Gastrocnemius medialis (tissue), 4 donors: ENCODE data around the gene CABLES2. TPM values are rescaled to one million over a fixed set of nuclear protein-coding genes. Genes with fewer than 3 reads are reported as not detected.

ENCODE experiments used
- ATAC-seq, 2 donors: fragments of 150-250 bp; one replicate each; pipeline ENCODE4 v1.9.1; 2016
- DNase-seq, 2 donors: peaks; one replicate each; pipeline ENCODE4 v3.0.0-alpha.2; 2019
- H3K27ac ChIP-seq, 4 donors: fragments of 200-600 bp; sonication (generic); 1 replicate in 1 of 4; 2 replicates in 3 of 4; pipeline ENCODE4 v1.5.1; 2016 to 2018; ENCODE audit warnings: mild to moderate bottlenecking in 2 of 4, moderate library complexity in 1 of 4
- H3K27me3 ChIP-seq, 3 donors: fragments of 200-600 bp; sonication (generic) in 2 of 3; 1 replicate in 1 of 3; 2 replicates in 2 of 3; pipeline versions ENCODE4 v1.5.1 to v1.6.0; 2016 to 2019; ENCODE audit warnings: mild to moderate bottlenecking in 1 of 3, moderate library complexity in 1 of 3
- H3K36me3 ChIP-seq, 2 donors: fragments of 200-600 bp; sonication (generic) in 1 of 2; one replicate each; pipeline ENCODE4 v1.5.1; 2017 to 2018
- H3K4me1 ChIP-seq, 2 donors: fragments of 200-600 bp; sonication (generic) in 1 of 2; one replicate each; pipeline ENCODE4 v1.5.1; 2016 to 2017; ENCODE audit warnings: mild to moderate bottlenecking in 2 of 2
- H3K4me3 ChIP-seq, 4 donors: fragments of 200-600 bp; sonication (generic) in 3 of 4; 1 replicate in 1 of 4; 2 replicates in 3 of 4; pipeline ENCODE4 v1.5.1; 2016 to 2019; ENCODE audit warnings: mild to moderate bottlenecking in 2 of 4
- H3K9me3 ChIP-seq, 3 donors: fragments of 200-600 bp; sonication (generic) in 2 of 3; 1 replicate in 1 of 3; 2 replicates in 2 of 3; pipeline ENCODE4 v1.5.1; 2016 to 2019
- POLR2A ChIP-seq, 2 donors: fragments of 450-650 bp; IDR thresholded peaks; one replicate each; pipeline ENCODE4 v1.6.1; 2017; ENCODE audit warnings: antibody characterized with exemption in 2 of 2, mild to moderate bottlenecking in 2 of 2, moderate library complexity in 2 of 2
- in situ Hi-C, 4 donors: fragments of 200-750 bp; cut with MboI; loops; one replicate each; pipeline versions ENCODE4 v1.15.0 to v1.8.0; 2017; ENCODE audit warnings: low sequenced_read_pairs in 4 of 4
- intact Hi-C: fragments of 100-400 bp; cut with DNase I; formaldehyde crosslinking; loops from one replicate; pipeline ENCODE4 v1.15.1; 2023; ENCODE audit warnings: low total_unique reads
- total RNA-seq, 4 donors: library from RNA; depleted of rRNA; stranded (reverse); fragments of >200 nt; gene quantifications; one replicate each; pipeline versions ENCODE4 v1.1.0 to v1.2.3, GENCODE V29; 2016
- TF ChIP-seq, protein P1 (sequence below), 5 experiments: fragments of 450-650 bp in 3 of 5; fragments of 200-600 bp in 2 of 5; sonication (generic) in 2 of 5; IDR thresholded peaks in 4 of 5; conservative IDR thresholded peaks in 1 of 5; 1 replicate in 4 of 5; 2 replicates in 1 of 5; pipeline ENCODE4 v1.5.1; 2016 to 2019; ENCODE audit warnings: antibody characterized with exemption in 5 of 5, mild to moderate bottlenecking in 3 of 5, moderate library complexity in 3 of 5

Gene CABLES2
- total RNA-seq, 4 donors from 2014 or later: 3.6 to 9.3 (median 4.2) TPM

DNA sequence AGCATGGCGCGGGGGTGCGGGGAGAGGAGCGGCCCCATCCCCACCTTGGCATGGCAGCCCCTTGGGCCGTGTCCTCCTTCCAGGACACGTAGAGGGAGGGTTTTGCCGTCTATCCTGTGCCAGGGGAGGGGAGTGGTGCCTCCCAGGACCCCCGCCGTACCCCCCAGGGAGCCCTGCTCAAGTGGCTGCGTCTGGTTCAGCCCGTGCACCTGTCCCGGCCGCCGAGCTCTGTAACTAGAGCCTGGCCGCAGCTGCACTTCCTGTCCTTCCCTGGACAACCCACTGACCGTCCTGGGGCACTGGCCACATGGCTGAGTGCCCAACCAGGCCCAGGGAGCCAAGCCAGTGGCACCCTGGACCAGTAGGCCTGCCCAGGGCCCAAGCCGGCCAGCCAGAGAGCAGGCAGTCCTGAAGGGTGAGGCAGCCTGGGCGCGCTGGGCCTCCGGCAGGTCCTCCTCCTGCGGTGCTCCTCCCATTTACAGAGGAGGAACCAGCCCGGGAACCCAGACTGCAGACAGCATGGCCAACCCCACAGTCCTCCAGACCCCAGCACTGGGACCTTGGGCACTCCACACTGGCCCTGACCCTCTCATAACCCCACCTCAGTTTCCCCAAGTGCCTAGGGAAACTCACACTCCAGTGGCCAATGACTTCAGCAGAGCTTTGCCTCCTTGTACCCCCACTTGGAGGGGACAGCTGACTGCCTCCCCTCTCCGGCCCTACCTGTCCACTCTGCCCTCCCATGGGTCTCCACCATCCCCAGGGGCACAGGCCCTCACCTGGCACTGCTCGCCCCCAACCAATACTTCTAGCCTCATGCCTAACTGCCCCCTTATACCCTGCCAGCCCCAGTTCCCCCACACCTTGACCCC, 48.7 kb downstream of the CABLES2 start:
- Histone ChIP-seq H3K36me3 (no peaks in the 10 kb centered on the region), H3K9me3 (no peaks in the 10 kb centered on the region), H3K27ac (peak overlapping the region; percentile 82 to 88 (median 82)), H3K4me3 (peak overlapping the region; percentile 32 to 40 (median 37)), H3K27me3 (no peaks in the 10 kb centered on the region), H3K4me1 (peaks cover 61 to 65% of the 10 kb centered on the region in 2 donors)
- TF ChIP-seq POLR2A (IDR thresholded peaks at IDR 0.05): peak; percentile 34 to 56
- TF ChIP-seq, protein P1, sequence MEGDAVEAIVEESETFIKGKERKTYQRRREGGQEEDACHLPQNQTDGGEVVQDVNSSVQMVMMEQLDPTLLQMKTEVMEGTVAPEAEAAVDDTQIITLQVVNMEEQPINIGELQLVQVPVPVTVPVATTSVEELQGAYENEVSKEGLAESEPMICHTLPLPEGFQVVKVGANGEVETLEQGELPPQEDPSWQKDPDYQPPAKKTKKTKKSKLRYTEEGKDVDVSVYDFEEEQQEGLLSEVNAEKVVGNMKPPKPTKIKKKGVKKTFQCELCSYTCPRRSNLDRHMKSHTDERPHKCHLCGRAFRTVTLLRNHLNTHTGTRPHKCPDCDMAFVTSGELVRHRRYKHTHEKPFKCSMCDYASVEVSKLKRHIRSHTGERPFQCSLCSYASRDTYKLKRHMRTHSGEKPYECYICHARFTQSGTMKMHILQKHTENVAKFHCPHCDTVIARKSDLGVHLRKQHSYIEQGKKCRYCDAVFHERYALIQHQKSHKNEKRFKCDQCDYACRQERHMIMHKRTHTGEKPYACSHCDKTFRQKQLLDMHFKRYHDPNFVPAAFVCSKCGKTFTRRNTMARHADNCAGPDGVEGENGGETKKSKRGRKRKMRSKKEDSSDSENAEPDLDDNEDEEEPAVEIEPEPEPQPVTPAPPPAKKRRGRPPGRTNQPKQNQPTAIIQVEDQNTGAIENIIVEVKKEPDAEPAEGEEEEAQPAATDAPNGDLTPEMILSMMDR (IDR thresholded peaks at IDR 0.05 in 4 of 5, conservative IDR thresholded peaks at IDR 0.05 in 1 of 5): no peak
- in situ Hi-C loops: no loop called here
- intact Hi-C loops: no loop called here
- DNase-seq (peak; percentile 75 to 94), ATAC-seq (peak; percentile 72 to 78)

DNA sequence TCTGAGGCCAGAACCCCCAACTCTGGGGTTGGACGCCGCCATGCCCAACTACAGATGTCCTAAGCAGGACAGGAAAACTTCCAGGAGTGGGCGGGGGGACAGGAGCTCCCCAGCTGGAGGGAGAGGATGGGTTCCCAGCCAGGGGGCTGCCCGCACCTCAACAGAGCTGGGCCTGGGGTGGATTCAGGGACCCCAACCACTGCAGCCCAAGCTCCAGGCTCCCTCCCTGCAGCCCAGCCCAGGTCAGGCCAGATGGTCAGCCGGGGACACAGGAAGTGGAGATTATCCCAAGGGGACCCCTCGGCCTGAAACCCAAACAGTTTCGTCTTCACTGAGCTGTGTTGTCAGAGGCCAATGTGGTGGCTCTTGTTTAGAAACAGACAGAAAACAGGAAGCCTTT, 49.4 kb downstream of the CABLES2 start:
- H3K36me3 ChIP-seq: no peaks in the 10 kb centered on the region
- H3K4me3 ChIP-seq: peak overlapping the region; percentile 32 to 40 (median 37)
- TF ChIP-seq, protein P1 (IDR thresholded peaks at IDR 0.05 in 4 of 5, conservative IDR thresholded peaks at IDR 0.05 in 1 of 5): no peak
- intact Hi-C loops: no loop called here
- peak in 1 of 2 donors; percentile 13 for ATAC-seq
- peaks cover 67 to 69% of the 10 kb centered on the region in 2 donors for H3K4me1 ChIP-seq
- DNase-seq: no peak
- no peaks in the 10 kb centered on the region for H3K9me3 ChIP-seq
- in situ Hi-C loops: no loop called here
- H3K27ac ChIP-seq: peak overlapping the region; percentile 82 to 88 (median 82)
- H3K27me3 ChIP-seq: no peaks in the 10 kb centered on the region

DNA sequence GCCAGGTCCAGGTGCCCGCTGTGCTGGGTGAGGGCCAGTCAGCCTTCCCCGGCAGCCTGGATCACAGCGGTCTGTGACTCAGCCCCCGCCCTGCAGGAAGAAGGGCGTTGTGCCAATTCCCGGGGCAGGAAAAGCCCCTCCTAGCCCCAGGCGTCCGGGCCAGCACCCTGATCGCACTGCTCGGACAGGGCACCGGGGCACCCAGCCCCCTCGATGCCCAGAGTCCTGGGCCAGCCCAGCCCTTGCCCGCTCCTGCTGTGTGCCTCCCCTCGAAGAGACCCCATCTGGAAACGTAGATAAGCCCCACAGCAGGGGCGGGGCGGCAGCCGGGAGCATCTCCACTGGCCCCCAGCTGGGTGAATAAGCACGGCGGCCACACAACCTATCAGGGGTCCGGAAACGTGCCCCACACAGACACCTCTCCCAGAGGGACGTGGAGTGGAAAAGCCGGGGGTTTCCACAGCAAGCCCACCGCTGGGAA, 49.9 kb downstream of the CABLES2 start:
- intact Hi-C loops (no loop called here), in situ Hi-C loops (no loop called here)

DNA sequence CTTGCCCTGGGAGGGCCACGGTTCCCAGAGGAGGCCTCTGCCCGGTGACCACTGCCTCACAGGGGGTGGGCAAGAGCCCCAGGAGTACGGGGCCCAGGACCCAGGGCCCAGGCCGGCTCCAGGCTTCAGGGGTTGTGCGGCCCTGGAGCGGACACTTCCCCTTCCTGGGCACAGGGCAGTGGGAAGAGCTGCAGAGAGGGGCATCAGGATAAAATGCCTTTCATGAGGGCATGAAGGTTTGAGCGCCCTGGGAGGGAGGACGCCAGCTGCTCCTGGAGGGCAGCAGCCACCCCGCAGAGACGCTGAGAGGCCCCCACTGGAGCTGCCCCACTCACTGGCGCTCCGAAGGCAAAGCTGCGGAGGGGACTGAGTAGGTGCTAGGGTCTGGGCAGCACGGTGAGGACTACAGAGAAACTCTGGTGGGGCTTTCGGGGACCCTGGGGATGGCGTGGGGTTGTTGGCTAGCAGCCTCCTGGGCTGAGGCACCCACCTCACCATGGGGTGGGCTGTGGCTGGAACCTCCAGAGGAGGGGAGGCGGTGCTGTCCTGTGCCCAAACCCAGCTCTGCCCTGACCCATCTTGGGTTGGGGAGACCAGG, 50.4 kb downstream of the CABLES2 start:
- no peaks in the 10 kb centered on the region for H3K9me3 ChIP-seq
- H3K36me3 ChIP-seq: no peaks in the 10 kb centered on the region
- ATAC-seq: no peak
- H3K4me1 ChIP-seq: peaks cover 66 to 72% of the 10 kb centered on the region in 2 donors
- no peak for TF ChIP-seq POLR2A (IDR thresholded peaks at IDR 0.05)
- TF ChIP-seq, protein P1 (IDR thresholded peaks at IDR 0.05 in 4 of 5, conservative IDR thresholded peaks at IDR 0.05 in 1 of 5): no peak
- in situ Hi-C loops: no loop called here
- no peaks in the 10 kb centered on the region for H3K27me3 ChIP-seq
- H3K4me3 ChIP-seq: peak overlapping the region; percentile 32 to 40 (median 37)
- no peak for DNase-seq
- H3K27ac ChIP-seq: peak overlapping the region; percentile 82 to 88 (median 82)
- intact Hi-C loops: no loop called here

More for the DNA sequence above, 49.9 kb downstream of the CABLES2 start:
- TF ChIP-seq POLR2A (IDR thresholded peaks at IDR 0.05): no peak
- TF ChIP-seq, protein P1 (IDR thresholded peaks at IDR 0.05 in 4 of 5, conservative IDR thresholded peaks at IDR 0.05 in 1 of 5): no peak
- Histone ChIP-seq H3K4me1 (peaks cover 70% of the 10 kb centered on the region in 2 donors), H3K27me3 (no peaks in the 10 kb centered on the region), H3K27ac (peak overlapping the region; percentile 82 to 88 (median 82)), H3K9me3 (no peaks in the 10 kb centered on the region), H3K36me3 (no peaks in the 10 kb centered on the region), H3K4me3 (peak overlapping the region; percentile 32 to 40 (median 37))
- peak; percentile 7 to 11 for ATAC-seq
- DNase-seq: no peak
